Erythroblast (primary cell): ENCODE data around the gene CIP2A.

Experiments
- GATA1 ChIP-seq: IDR thresholded peaks from 2 replicates; pipeline ENCODE4 v1.6.1; 2011; ENCODE audit warnings: low read depth, mild to moderate bottlenecking, control low read depth, low read length, moderate library complexity
- POLR2A ChIP-seq: IDR thresholded peaks from 2 replicates; pipeline ENCODE4 v1.6.1; 2011; ENCODE audit warnings: mild to moderate bottlenecking, low read length

DNA sequence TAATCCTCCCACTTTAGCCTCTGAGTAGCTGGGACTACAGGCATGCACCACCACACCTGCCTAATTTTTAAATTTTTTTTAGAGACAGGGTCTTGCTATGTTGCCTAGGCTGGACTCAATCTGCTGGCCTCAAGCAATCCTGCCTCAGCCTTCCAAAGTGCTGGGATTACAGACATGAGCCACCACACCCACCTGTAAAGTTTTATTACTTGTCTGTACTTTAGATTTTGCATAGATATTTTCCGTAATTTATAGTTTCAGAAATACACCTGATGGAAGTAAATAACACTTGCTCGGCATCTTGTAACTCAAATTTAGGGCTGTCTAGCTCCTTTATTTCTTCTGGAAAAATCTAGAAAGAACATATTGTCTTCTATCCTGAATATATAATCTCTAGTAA lies 6.1 kb upstream of the CIP2A start:
- TF ChIP-seq POLR2A: no peak
- TF ChIP-seq GATA1: no peak
